Posterior vena cava (tissue), 2 donors: ENCODE results near the gene PIEZO1. TPM values are rescaled to one million over a fixed set of nuclear protein-coding genes. Genes with fewer than 3 reads are reported as not detected.
"Not testable (repeated sequence)": the region's sequence is repeated elsewhere in the genome, so short reads cannot be mapped to it uniquely, and the experiment has no call there.

Source experiments
- DNase-seq: peaks from one replicate; pipeline ENCODE4 v3.0.0-alpha.2; 2020; ENCODE audit warnings: low spot score
- intact Hi-C, 2 donors: fragments of 100-400 bp; cut with DNase I; formaldehyde crosslinking; loops; one replicate each; pipeline versions ENCODE4 v1.14.1 to v1.14.2; 2022 to 2023
- long read RNA-seq, 2 donors: library from polyadenylated mRNA; unstranded; transcript quantifications; one replicate each; pipeline ENCODE4 v2.0.0, GENCODE V29; 2020 to 2021
- total RNA-seq, 2 donors: library from RNA; stranded (reverse); fragmentation: NEBNext Ultra II Directional; extraction: Animal tissue kit (Norgen Biotek cat#: 25700); gene quantifications; one replicate each; pipeline ENCODE4 v1.2.1, GENCODE V29; 2021
- donor health status: DM: yes; HTN: yes; CAD: no.
- donor health status: DM: yes; HTN: yes; CAD: no.

PIEZO1 gene, protein sequence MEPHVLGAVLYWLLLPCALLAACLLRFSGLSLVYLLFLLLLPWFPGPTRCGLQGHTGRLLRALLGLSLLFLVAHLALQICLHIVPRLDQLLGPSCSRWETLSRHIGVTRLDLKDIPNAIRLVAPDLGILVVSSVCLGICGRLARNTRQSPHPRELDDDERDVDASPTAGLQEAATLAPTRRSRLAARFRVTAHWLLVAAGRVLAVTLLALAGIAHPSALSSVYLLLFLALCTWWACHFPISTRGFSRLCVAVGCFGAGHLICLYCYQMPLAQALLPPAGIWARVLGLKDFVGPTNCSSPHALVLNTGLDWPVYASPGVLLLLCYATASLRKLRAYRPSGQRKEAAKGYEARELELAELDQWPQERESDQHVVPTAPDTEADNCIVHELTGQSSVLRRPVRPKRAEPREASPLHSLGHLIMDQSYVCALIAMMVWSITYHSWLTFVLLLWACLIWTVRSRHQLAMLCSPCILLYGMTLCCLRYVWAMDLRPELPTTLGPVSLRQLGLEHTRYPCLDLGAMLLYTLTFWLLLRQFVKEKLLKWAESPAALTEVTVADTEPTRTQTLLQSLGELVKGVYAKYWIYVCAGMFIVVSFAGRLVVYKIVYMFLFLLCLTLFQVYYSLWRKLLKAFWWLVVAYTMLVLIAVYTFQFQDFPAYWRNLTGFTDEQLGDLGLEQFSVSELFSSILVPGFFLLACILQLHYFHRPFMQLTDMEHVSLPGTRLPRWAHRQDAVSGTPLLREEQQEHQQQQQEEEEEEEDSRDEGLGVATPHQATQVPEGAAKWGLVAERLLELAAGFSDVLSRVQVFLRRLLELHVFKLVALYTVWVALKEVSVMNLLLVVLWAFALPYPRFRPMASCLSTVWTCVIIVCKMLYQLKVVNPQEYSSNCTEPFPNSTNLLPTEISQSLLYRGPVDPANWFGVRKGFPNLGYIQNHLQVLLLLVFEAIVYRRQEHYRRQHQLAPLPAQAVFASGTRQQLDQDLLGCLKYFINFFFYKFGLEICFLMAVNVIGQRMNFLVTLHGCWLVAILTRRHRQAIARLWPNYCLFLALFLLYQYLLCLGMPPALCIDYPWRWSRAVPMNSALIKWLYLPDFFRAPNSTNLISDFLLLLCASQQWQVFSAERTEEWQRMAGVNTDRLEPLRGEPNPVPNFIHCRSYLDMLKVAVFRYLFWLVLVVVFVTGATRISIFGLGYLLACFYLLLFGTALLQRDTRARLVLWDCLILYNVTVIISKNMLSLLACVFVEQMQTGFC (N-terminal part only)
- 100 to 1,000 TPM in 1 of 2 donors, 10 to 100 TPM in 1; 99.3 to 103 TPM for total RNA-seq
- long read RNA-seq, donor 1, partial matches to known transcripts, result 16 of 30 reads
- long read RNA-seq, donor 1, other reads (novel, unspliced or antisense), result 9 of 30 reads
- long read RNA-seq, donor 2, partial matches to known transcripts, result 33 of 50 reads
- long read RNA-seq, donor 2, other reads (novel, unspliced or antisense), result 10 of 50 reads

DNA sequence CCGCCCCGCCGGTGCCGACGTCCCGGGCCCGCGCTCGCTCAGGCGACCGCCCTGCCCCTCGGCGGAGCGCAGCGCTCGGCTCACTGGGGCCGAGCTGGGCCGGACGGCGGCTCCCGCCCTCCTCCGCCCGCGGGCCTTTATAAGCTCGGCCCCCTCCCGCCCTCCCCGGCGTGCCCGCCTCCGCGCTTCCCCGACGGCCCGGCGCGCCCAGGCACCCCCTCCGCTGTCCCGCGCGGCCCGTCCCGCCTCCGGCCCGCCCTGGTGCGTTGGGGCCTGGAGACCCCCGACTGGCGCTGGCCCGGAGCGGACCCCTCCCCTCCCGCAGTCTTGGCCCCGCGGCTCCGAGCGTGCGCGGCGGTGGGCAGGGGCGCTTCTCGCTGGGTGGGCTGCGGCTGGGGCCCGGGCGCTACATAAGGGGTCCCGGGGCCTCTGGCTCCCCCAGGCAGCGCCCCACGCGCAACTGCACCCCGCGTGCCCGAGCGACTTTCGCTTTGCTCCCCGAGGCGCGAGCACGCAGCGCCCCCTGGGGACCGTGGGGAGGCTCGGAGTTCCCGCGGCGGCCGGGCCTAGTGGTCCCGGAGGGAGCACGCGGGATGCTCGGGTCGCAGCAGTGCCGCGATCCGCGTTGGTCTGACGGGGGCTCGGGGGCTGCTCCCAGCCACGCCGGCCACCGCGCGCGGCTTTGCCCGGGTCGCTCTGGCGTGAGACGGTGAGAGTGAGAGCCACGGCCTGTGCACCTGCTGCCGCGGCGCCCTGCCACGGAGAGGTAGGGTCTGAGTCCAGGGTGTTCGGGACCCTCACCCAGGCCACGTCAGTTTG, at the start of gene PIEZO1:
TSS of gene PIEZO1 (minus strand) at position 115 of the 819 bp plus-strand sequence. CDS start 256 bp downstream, outside the sequence.
- intact Hi-C loops, result loop anchor here in 1 of 2 donors (2.0 kb wide), 1 partner anchor 47 kb away; no protein-coding TSS in a partner anchor
- peak; percentile 95 for DNase-seq

DNA sequence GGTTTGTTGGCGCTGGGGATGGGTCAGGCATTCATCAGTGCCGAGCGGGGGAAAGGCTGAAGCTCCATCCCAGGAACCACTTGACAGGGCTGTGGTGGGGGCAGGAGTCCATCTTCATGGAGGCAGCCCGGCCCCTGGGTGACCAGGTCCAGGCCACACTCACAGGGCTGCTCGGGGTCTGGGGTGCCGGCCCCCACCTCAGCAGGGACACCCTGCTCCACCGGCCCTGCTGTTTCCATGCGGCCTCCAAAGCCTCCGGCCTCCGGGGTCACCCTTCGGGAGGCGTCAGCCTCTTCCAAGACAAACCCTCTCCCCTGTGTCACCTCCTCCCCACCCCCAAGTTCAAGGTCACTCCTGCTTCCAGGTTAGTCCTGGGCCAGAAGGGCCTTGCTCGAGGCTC, 49.6 kb upstream of the PIEZO1 start:
- DNase-seq, result no peak
- intact Hi-C loops, result loop anchor here in 1 of 2 donors (1.0 kb wide), 1 partner anchor 28 kb away; no protein-coding TSS in a partner anchor

DNA sequence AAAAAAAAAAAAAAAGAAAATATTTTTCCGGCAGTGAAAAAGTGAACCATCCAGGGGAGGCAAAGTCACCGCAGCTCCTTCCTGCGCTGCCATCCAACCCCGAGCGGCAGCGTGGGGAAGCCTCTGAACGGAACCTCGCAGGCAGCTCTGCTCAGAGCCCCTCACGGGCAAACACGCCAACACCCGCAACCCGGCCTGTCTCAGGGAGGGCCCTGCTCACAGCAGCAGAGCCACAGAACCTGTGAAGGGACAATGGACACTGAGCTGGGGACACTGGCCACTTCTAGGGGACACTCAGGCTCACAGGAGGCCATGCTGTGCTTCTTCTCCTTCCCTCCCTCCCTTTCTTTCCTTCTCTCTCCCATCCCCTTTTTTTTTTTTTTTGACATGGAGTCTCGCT, 48.1 kb upstream of the PIEZO1 start:
- intact Hi-C loops, result no loop called here
- no peak for DNase-seq

DNA sequence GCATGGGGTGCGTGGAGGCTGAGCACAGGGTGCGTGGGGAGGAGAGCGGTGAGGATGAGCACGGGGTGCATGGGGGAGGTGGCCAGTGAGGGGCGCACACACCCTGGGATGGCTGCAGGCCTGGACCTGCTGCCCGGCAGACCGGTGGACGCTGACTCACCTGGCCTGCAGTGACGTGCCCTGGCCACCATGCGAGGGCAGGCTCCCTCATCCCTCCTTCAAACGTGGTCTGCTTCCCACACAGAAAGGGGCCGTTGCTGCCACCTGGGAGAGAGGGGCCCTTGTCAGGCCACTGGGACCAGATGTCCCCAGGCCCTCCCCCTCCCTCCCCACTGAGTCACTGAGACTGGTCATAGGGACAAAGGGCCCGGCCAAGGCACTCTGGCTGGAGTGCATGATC, 46.8 kb upstream of the PIEZO1 start:
- intact Hi-C loops, result no loop called here
- no peak for DNase-seq

DNA sequence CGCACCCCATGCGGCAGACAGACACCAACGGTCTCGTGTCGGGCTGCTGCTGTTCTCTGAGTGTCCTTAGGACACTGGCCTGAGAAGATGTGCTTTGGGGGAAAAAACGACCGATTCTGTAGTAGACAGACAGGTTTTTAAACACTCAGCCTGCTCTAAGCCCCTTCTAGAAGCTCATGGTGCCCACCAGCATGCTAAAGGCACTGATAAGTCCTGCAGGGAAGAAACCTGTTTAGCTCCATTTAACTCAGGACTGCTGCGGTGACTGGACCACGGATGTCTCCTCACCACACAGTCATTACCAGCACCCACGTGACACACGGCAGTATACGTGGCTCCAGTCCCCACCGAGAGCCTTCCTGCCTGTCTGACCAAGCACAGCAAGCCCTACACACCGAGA, 45.8 kb upstream of the PIEZO1 start:
- intact Hi-C loops, result no loop called here

DNA sequence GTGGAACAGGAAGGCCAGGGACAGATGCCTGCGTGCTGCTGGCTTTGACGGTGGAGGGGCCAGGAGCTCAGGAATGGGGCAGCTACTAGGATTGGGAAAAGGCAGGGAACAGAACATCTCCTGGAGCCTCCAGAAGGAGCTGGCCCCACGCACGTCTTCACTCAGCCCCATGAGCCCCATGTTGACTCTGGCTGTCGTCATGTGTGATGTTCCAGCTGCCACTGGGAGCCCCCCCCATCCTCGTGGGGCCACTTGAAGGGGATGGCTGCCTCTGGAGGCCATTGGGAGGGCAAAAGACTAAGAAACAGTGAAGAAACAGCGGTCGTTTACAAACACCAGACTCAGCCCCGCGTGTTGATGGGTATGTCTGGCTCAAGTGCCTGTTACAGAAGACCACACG, 45.2 kb upstream of the PIEZO1 start:
- no peak for DNase-seq
- intact Hi-C loops, result no loop called here

More for the DNA sequence above, 45.8 kb upstream of the PIEZO1 start:
- no peak for DNase-seq

DNA sequence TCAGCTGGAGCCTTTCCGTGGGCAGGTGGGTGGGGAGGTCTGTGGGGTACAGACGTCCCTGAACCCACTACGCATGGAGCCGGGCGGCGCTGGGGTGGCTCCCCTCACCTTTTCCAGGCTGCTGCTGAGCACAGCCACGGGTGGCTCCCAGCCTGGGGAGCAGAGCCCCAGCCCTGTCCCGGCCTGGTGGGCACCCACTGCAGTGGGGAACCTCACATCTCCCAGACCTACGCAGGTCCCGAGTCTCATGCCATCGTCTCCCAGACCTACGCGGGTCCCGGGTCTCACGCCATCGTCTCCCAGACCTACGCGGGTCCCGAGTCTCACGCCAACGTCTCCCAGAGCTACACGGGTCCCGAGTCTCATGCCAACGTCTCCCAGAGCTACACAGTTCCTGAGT, 43.7 kb upstream of the PIEZO1 start:
- intact Hi-C loops, result no loop called here
- DNase-seq, result no peak

DNA sequence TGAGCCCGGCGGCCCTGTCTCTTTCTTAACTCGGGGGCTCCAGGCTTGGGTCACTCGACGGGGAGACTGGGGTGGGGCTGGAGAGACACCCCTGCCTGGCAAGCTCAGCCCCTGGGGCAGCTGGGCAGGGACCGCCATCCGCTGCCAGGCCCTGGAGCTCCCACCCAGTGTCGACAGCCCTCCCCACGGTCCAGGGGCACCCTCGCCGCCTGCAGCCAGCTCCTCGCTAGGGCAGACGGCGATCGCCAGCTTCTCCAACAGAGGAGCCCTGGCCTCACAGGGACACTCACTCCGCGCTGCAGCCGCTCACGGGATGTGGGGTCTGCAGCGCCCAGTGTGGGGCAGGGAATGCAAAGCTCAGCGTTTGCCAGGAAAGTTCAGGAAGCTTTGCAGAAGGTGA, 42.7 kb upstream of the PIEZO1 start:
- intact Hi-C loops, result no loop called here
- DNase-seq, result no peak

DNA sequence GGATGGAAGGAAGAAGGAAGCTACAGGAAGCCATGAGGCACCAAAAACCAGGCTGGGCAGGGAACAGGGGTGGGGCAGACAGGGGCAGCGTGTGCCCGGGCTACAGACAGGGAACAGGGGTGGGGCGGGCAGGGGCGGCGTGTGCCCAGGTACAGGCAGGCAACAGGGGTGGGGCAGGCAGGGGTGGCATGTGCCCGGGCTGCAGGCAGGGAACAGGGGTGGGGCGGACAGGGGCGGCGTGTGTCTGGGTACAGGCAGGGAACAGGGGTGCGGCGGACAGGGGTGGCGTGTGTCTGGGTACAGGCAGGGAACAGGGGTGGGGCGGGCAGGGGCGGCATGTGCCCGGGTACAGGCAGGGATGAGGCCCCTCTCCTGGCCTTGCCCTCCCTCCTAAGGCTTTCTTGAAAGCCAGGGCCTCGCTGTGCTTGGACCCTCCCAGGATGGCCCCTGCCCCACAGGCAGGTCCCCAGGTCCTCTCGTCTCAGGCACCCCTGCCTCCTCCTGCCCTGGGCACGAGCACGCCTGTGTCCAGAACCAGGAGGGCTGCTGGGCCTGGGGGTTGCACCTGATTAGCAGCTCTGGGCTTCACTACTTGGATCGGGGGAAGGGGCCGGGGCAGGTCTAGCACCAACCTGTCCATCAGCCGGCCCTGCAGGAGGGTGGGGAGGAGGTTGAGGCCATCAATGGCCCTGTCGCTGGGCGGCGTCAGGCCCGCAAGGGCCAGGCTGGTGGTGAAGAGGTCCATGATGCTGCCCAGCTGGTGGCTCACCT, 41.2 kb upstream of the PIEZO1 start:
- no peak for DNase-seq
- intact Hi-C loops, result no loop called here

DNA sequence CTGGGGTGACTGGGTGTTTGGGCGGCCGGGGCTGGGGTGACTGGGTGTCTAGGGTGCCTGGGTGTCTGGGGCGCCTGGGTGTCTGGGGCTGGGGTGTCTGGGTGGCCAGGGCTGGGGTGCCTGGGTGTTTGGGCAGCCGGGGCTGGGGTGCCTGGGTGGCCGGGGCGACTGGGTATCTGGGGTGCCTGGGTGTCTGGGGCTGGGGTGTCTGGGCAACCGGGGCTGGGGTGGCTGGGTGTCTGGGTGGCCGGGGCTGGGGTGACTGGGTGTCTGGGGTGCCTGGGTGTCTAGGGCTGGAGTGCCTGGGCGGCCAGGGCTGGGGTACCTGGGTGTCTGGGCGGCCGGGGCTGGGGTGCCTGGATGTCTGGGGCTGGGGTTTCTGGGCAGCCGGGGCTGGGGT, 40.1 kb upstream of the PIEZO1 start:
- intact Hi-C loops, result no loop called here

DNA sequence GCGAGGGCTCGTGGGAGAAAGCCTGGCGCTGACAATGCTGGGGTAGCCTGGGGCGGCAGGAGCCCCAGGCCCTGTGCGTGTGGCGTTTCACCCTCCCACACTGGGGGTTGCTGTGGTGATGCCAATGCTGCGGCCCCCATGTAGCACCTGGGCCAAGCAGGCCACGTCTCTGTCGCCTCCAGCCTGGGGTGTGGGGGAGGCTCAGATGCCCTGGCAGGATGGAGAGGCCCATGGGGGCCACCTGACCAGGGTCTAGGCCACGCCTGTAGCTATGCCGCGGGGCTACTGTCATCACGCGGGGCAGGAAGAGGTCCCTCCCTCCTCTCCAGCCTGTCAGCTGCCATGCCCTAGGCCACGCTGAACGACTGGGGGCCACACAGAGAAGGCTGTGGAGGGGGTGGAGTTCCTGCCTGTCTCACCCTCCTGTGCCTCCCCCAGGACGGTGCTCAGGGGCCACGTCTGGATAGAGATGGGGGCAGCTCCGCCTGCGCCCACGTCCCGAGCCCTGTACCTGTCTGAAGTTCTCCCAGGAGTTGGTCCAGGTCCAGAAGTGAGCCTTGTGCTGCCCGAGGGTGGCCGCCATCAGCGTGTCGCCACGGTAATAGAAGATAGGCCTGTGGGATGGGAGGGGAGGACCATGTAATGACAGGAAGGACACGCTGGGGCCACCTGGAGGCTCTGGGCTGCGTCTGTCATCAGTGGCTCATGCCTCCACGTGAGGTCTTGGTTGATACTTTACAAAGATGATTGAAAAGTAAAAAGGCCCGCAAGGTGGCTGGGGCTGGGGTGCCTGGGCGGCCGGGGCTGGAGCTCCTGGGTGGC, 39.4 kb upstream of the PIEZO1 start:
- intact Hi-C loops, result no loop called here
- no peak for DNase-seq

More for the DNA sequence above, 40.1 kb upstream of the PIEZO1 start:
- DNase-seq, result no peak

DNA sequence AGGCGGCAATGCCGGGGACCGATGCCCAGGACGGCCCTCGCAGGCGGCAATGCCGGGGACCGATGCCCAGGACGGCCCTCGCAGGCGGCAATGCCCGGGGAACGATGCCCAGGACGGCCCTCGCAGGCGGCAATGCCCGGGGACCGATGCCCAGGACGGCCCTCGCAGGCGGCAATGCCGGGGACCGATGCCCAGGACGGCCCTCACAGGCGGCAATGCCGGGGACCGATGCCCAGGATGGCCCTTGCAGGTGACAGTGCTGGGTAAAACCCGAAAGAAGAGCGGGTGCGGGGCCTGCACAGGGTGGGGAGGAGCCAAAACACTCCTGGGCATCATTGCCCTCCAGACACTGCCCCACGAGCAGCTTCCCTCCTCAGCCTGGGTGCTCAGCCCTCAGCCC, 38.6 kb upstream of the PIEZO1 start:
- intact Hi-C loops, DNase-seq: not testable (repeated sequence)

DNA sequence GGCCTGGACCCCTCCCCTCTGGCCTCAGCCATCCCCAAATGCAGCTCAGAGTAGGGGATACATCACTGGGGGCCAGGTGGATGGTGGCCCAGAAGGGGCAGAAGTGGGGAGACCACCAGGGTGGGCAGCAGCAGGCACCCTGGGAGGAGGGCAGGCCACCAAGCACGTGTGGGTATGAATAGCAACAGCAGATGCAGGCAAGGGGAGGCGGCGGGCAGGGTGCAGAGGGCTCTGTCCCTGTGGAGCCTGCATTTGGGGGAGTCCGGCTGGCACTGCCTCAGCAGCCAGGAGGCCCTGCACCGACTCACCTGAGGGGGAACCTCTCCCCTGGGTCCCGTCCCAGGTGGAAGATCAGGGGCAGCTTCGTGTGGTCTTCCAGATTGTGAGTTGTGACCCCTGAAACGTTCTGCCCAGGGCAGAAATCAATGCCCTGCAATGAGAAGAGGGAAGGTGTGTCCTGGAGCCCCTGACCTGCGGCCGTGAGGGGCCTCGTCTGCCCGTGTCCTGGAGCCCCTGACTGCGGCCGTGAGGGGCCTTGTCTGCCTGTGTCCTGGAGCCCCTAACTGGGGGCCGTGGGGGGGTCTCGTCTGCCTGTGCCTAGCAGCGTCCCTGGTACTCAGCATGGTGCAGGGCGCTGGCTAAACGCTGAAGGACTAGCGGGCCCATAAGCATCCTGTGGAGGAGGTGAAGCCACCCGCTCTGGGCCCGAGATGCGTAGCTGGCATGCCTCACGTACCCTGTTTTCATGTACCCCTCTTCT, 37.4 kb upstream of the PIEZO1 start:
- intact Hi-C loops, result no loop called here
- DNase-seq, result no peak

DNA sequence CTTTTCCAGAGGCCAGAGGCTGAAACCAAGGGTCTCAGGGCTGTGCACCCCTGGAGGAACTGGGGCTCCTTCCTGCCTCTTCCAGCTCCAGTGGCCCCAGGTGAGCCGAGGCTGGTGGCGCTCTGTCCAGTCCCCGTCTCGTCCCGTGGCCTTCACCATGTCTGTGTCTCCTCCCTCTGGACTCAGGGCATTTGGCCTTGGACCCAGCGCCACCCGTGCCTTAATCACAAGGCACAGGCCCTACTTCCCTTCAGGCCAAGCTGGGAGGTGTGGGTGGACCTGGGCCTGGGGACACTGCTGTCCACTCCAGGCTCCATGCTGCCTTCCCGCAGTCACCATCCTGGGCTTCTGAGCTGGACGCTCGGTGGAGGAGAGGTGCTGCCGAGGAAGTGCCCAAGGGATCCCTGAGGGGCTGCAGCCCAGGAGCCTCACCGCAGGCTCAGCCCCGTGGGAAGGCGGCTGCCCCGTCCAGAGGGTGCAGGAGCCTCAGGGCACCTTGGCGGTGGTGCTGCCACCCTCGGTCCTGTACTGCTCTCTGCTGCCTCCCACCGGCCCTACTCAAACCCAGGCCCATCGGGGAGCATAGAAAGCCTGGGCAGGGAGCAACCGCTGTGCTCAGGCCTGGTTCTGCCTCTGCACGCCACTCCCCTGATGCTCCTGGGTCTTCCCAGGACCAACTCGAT, 36.3 kb upstream of the PIEZO1 start:
- intact Hi-C loops, result no loop called here
- DNase-seq, result no peak

DNA sequence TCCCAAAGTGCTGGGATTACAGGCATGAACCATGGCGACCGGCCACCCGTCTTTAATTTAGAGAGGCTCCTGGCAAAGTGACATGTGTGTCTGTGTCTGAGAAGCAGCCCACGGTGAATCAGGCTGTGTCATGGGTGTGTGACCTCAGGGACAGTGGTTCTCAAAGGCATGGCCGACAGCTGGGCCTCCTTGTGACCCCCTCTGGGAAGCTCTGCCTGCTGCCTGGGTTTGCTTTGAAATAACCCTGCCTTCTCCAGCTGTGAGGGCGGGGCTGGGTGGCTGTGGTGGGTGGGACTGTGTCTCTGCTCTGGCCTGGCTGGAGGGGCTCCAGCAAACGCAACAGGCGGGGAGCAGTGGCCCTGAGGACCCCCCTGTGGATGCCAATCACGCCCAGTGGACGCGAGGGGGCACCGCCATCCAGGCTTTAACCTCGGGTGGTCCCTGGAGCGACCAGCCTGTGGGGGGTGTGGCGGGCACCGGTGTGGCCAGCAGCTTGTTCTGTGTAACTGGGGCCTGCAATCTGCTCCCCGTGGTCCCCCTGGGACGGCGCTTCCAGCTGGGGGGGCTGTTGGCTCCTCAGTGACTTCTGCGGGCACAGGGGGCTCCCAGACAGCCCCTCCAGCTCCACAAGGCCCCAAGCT, 35.5 kb upstream of the PIEZO1 start:
- intact Hi-C loops, result no loop called here
- DNase-seq, result no peak
